Hematopoietic multipotent progenitor cell treated with erythropoietin and hydrocortisone succinate and interleukin-3 and kit ligand, for 8 days (in vitro differentiated cells): Measurements from ENCODE around the gene TOP1.

Experiments
- DNase-seq: peaks from one replicate; pipeline ENCODE4 v3.0.0-alpha.2; 2015

Gene TOP1

GRCh38 chr20:41038149-41038877 lies 9.7 kb downstream of the TOP1 start:
- no peak for DNase-seq

- DNase-seq: no peak
These were observed 10.3 kb downstream of the TOP1 start for GRCh38 chr20:41038878-41039404.

DNA sequence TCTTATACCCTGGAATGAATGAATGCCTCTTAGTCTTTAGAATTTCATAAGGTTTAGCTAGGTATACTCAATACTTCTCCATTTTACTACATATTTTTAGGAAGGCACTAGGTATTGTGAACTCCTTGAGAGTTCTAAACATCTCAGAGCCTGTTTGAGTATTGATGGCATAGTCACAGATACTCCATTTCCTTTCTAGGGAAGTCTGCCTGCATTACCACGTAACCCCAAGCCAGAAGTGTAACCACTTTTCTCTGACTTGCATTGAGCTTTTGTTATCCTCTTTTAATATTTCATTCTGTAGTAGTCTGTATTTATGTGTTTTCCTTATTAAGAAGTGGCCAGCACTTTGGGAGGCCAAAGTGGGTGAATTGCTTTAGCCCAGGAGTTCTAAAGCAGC lies 12.2 kb downstream of the TOP1 start:
- no peak for DNase-seq

GRCh38 chr20:41041693-41042092 lies 13.1 kb downstream of the TOP1 start:
- no peak for DNase-seq

GRCh38 chr20:41044409-41045062 lies 15.9 kb downstream of the TOP1 start:
- DNase-seq: no peak

GRCh38 chr20:41045671-41046070 lies 17.0 kb downstream of the TOP1 start:
- DNase-seq: peak; percentile 65

GRCh38 chr20:41046716-41047115 lies 18.1 kb downstream of the TOP1 start:
- DNase-seq: no peak

- DNase-seq: no peak
These were observed 18.8 kb downstream of the TOP1 start for GRCh38 chr20:41047279-41047974.

DNA sequence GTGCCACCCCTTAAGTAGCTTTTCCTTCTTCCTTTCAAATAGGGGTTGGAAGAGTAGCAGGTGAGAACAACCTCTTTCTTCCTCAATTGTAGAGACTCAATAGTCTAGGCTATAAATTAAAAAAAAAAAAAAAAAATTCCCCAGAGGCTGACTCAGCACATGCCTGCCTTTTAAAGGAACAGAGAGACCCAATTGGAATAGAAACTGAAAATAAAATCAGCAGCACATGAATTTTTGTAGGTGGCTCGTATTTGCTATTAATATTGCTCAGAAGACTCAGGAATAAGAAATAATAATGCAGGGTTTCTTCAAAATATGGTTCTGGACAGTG lies 19.3 kb downstream of the TOP1 start:
- peak; percentile 45 for DNase-seq

DNA sequence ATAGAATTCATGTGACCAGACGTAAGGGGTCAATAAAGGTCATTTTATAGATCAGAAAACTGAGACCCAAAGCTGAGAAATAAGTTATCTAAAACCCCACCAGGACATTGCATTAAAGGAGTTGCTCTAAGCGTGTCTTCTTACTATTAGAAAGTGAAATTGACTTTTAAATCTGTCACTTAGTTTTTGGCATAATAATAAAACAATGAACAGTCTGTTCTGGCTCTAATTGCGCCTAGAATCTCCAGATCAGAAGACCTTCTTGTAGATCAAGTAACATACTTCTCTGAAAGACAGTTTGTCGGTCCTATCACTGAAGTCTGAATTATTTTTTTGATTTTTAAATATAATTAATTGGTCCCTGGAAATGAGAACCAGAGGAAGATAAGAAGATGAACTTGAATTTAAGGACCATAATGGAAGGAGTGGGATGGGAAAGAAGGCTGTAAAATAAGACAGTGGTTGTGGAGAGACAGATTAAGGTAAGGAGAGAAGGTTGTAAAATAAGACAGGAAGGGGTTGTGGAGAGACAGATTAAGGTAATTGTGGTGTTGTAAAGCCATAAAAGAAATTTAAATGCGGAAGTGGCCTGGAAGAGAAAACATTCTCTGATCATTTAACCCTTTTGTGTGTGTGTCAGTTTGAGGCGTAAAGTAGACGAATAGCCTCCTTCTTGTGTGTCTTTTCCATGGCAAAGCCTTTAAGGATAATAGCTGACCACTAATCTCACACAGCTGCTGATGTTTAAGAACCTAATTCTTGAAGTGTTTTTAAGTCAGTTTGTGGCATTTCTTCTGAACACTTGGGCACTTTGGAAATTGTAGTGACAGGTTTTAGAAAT lies 20.1 kb downstream of the TOP1 start:
- DNase-seq: peak; percentile 48

DNA sequence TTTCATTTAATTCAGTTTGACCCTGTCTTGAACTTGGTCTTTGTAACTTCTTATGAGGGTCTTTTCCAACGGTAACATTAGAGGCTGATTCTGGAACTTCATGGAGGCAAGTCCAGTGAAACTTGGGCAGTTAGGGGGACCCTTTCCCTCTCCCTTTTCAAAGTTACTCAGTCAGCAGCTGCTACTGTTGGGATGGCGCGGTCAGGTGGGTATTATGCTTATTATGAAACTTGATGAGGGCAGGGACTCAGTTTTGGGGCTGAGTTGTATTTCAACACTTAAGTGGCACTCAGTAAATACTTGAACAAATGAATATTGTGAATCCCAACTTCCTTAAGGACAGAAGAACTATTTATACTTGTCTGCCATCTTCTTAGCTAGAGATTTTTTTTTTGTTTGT lies 20.8 kb downstream of the TOP1 start:
- DNase-seq: no peak

DNA sequence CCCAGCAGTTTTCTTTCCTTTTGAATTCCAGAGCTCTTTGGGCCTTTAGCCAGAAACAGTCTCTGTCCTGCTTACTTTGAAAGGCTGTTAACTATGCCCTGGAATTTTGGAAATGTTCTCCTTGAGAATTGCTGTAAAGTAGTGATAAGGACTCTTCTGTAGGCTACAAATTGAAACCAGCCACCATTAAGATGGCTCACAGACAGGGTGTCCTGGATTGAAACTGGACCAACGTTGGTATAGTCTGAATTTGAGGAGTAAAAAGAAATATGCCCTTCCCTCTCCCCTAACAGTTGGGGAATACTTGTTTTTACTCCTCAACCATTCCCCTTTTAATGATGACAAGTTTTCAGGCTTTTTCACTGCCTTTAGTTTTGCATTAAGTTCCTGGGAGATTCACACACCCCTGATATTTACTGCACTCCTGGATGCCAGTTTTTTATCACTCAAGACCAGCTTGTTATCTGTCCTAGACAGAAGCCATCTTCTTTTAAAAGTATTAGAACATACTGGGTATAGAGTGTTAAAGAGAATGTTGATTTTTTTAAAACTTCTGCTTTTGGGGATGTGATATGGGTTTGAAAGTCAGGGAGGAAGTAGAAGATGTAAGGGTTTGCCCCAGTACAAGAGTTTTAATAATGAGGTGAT lies 21.9 kb downstream of the TOP1 start:
- peak; percentile 98 for DNase-seq

- DNase-seq: no peak
These were observed 22.6 kb downstream of the TOP1 start for GRCh38 chr20:41051009-41051825.

DNA sequence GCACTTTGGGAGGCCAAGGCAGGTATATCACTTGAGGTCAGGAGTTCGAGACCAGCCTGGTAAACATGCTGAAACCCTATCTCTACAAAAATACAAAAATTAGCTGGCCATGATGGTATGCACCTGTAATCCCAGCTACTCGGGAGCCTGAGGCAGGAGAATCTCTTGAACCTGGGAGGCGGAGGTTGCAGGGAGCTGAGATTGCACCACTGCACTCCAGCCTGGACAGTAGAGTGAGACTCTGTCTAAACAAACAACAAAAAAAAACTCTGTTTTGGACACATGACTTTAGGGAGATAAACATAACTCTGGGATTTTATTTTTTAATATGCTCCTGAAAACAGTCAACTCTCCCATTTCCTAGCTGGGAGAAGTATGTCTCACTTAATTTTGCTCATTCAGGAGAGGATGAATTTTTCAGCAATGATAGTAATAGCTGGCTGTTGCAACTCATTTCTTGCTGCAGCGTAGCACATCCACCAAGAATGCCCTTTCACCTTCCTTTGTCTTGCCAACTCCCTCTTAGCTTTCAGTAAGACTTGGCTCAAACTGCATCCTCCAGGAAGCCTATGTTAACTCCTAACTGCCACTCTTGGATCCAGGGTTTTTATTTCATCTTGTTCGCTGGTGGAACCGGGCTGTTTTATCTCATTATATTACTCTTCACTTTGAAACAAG lies 24.3 kb downstream of the TOP1 start:
- DNase-seq: no peak

- DNase-seq: no peak
These were observed 25.6 kb downstream of the TOP1 start for GRCh38 chr20:41054070-41054846.

DNA sequence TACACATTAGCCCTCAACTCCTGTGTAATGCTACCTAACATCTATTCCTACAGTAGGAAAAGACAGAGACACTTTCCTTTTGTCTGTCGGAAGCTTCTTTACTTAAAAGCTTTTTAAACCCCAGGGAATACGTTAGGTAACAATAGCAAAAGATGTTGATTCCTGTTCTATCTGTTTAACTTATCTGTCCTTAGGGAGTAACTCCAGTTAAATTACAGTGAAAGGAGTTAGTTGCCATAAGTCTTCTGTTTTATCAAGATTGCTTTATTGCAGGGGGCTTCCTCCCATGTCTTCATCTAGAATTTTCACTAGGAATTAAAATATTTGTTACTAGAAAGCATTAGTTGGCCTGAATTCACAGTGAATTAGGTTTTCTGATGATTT lies 26.2 kb downstream of the TOP1 start:
- no peak for DNase-seq

DNA sequence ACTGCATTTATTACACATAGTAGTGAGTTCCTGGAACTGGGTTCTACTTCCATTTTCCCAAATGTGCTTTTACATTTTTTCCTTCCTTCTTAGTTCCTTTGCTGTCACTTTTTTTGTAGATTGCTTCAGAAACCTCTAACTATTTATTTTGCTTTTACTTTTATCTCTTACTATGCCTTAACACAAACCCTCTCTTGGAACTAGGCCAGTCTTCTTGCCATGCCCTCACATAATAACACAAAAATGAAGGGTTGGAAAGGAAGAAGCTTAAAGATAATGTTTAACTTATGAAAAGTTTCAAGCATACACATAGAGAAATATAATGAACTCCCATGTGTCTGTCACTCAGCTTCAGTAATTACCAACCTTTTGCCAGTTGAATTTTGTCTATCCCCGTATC lies 27.1 kb downstream of the TOP1 start:
- peak; percentile 82 for DNase-seq

- no peak for DNase-seq
These were observed 29.5 kb downstream of the TOP1 start for GRCh38 chr20:41057999-41058673.
